Activated CD4-positive, alpha-beta memory T cell treated with anti-CD3 and anti-CD28 coated beads for 36 hours (primary cell): ENCODE measurements around the gene AFF3. TPM values are rescaled to one million over a fixed set of nuclear protein-coding genes. Genes with fewer than 3 reads are reported as not detected.
"Not testable (repeated sequence)": the region's sequence is repeated elsewhere in the genome, so short reads cannot be mapped to it uniquely, and the experiment has no call there.

Source experiments
- CTCF ChIA-PET: fragments of 350-600 bp; sonication (Branson Sonifier 250); formaldehyde crosslinking; loops from one replicate; lab custom pipeline; 2021; ENCODE audit warnings: antibody characterized with exemption, inconsistent platforms; lab: Charles Lee
- POLR2A ChIA-PET: fragments of 350-600 bp; sonication (Branson Sonifier 250); formaldehyde crosslinking; loops from one replicate; lab custom pipeline; 2021; ENCODE audit warnings: antibody characterized with exemption; lab: Charles Lee
- DNase-seq: peaks from one replicate; pipeline ENCODE4 v3.0.0-alpha.2; 2020
- H3K27ac Mint-ChIP-seq: one replicate; pipeline ENCODE4 v1.8.0; 2021; ENCODE audit warnings: mixed read lengths
- H3K27me3 Mint-ChIP-seq: one replicate; pipeline ENCODE4 v1.8.0; 2021; ENCODE audit warnings: mixed read lengths
- H3K36me3 Mint-ChIP-seq: one replicate; pipeline ENCODE4 v1.8.0; 2021; ENCODE audit warnings: mixed read lengths
- H3K4me1 Mint-ChIP-seq: one replicate; pipeline ENCODE4 v1.8.0; 2021; ENCODE audit warnings: low read depth, mixed read lengths
- H3K4me3 Mint-ChIP-seq: one replicate; pipeline ENCODE4 v1.8.0; 2021; ENCODE audit warnings: mild to moderate bottlenecking, mixed read lengths
- H3K9me3 Mint-ChIP-seq: one replicate; pipeline ENCODE4 v1.8.0; 2021; ENCODE audit warnings: mixed read lengths
- intact Hi-C: fragments of 100-400 bp; cut with micrococcal nuclease; formaldehyde crosslinking; loops from one replicate; pipeline ENCODE4 v1.15.1; 2023
- total RNA-seq, 2 experiments: library from RNA; stranded (reverse); gene quantifications; one replicate each; pipeline ENCODE4 v1.2.3, GENCODE V29; 2021

The AFF3 gene
- total RNA-seq, 2 experiments from 2014 or later: 0.22 to 0.59 TPM

DNA sequence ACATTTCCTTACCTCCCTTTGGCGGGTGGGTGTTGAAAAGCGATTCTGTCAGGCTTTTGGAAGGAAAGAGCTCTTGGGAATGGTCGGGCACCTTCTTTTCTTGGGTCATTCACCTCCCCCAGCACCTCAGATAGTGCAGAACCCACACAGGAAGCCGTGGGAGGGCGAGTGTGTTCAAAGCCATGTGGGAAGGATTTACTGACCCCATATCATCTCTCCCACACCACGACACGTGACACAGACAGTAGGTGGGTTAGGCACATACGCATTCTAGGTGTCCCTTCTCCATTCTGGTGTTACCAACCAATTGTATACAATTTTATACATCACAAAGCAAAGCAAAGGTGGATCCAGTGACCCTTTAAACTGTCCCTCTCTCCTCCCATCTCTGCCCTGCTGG lies 388.9 kb downstream of the AFF3 start:
- CTCF ChIA-PET: no interaction called here
- POLR2A ChIA-PET: no interaction called here
- Mint-ChIP-seq H3K27ac (no peak overlapping the region), H3K36me3 (no peaks in the 10 kb centered on the region), H3K4me3 (no peak overlapping the region), H3K27me3 (no peaks in the 10 kb centered on the region), H3K9me3 (no peaks in the 10 kb centered on the region), H3K4me1 (no peaks in the 10 kb centered on the region)
- DNase-seq: no peak
- intact Hi-C loops: no loop called here

DNA sequence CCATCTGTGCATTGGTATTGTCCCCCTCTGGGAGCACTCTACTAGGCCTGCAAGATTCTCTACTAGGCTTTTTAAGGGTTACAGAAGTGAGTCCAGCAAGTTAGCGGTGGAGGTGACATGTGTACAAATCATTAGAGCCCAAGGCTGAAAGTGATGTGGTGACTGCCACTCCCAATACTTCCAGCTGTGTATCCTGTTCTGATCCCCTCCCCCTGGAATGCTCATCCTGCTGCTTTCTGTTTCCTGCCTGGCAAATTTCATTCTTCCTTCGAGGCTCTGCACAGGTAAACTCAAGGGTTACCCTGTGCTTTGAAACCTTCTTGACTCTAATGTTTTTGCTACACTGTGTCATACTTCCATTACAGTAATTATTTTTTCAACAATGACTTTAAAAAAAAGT lies 394.0 kb downstream of the AFF3 start:
- Mint-ChIP-seq H3K9me3 (no peaks in the 10 kb centered on the region), H3K4me1 (no peaks in the 10 kb centered on the region), H3K27me3 (no peaks in the 10 kb centered on the region), H3K36me3 (no peaks in the 10 kb centered on the region), H3K4me3 (no peak overlapping the region), H3K27ac (no peak overlapping the region)
- intact Hi-C loops: no loop called here
- CTCF ChIA-PET: no interaction called here
- POLR2A ChIA-PET: no interaction called here
- no peak for DNase-seq

DNA sequence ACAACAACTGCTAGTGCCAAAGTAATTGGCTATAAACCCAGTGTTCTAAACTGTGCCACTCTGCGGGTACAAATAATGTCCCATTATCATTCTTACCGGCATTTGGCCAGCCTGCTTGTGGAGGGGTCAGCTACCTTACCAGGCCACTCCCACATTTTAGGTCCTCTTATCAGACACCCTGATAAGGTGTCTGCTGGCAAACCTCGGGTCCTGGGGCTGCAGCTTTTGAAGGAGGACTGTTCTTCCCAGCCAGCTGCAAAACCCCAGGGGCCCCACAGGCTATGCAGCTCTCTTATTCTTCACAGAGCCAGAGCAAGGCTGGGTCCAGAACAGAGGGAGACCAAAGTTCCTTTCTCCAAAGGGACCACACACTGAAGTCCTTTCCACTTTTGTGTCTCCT lies 394.5 kb downstream of the AFF3 start:
- Mint-ChIP-seq H3K36me3 (no peaks in the 10 kb centered on the region), H3K4me3 (no peak overlapping the region), H3K27ac (no peak overlapping the region), H3K4me1 (no peaks in the 10 kb centered on the region), H3K27me3 (no peaks in the 10 kb centered on the region), H3K9me3 (no peaks in the 10 kb centered on the region)
- ChIA-PET POLR2A (no interaction called here), CTCF (no interaction called here)
- intact Hi-C loops: no loop called here
- no peak for DNase-seq

DNA sequence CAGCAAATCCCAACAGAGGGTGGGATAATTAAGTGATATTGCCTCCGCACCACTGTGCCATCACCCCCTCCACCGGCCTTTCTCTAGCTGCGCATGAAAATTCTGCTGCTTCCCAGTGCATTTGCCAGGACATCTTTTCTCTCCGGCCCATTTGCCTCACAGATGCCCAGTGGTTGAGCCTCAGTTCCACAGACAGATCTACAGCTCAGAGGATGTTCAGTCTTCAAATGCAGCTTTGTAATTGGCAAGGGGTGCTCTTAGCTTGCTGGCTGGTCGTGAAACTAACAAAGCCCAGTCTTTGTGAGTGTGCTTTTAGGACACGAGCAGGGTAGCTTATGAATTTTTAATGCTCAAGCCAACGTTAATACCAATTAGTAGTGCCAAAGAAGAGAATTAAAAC lies 399.2 kb downstream of the AFF3 start:
- CTCF ChIA-PET: no interaction called here
- intact Hi-C loops: no loop called here
- H3K4me3 Mint-ChIP-seq: no peak overlapping the region

DNA sequence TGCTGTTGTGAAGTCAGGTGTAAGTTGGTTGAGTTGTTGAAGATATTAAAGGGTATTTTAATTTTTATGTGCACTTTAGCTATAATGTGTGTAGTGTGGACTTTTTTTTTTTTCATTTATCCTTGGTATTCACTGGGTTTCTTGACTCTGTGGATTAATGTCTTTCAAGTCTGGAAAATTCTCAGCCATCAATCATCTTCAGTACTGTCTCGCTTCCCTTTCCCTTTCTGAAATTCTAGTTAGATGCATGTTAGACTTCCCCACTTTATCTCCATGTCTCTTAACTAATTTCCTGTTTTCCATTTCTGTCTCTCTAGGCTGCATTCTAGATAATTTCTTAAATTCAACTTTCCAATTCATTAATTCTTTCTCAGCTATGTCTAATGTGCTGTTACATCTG lies 404.9 kb downstream of the AFF3 start:
- ChIA-PET CTCF (no interaction called here), POLR2A (no interaction called here)
- Mint-ChIP-seq H3K36me3 (peaks cover 3% of the 10 kb centered on the region), H3K27ac (no peak overlapping the region), H3K9me3 (no peaks in the 10 kb centered on the region), H3K4me1 (no peaks in the 10 kb centered on the region), H3K4me3 (no peak overlapping the region), H3K27me3 (peaks cover 7% of the 10 kb centered on the region)
- DNase-seq: no peak
- intact Hi-C loops: no loop called here

More for the DNA sequence above, 399.2 kb downstream of the AFF3 start:
- DNase-seq: no peak
- Mint-ChIP-seq H3K27me3 (peaks cover 5% of the 10 kb centered on the region), H3K27ac (no peak overlapping the region), H3K9me3 (no peaks in the 10 kb centered on the region), H3K4me1 (no peaks in the 10 kb centered on the region), H3K36me3 (peaks cover 3% of the 10 kb centered on the region)
- POLR2A ChIA-PET: no interaction called here

DNA sequence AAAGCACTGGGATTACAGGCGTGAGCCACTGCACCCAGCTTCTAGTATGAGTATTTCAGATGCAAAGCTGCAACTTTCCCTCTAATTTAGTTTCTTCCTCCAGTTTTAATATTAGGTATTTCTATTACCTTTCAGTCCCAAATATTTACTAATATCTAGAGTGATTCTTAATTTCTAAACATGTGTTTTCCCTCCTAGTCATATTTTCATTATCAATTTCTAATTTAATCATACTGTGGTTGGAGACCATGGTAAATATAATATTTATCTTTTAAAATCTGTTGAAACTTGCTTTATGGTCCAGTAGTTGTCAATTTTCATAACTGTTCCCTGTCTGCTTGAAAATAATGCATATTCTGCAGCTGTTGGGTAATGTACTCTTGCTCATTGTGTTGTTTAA lies 406.6 kb downstream of the AFF3 start:
- Mint-ChIP-seq H3K36me3 (no peaks in the 10 kb centered on the region), H3K27ac (no peak overlapping the region), H3K4me1 (no peaks in the 10 kb centered on the region), H3K9me3 (no peaks in the 10 kb centered on the region), H3K4me3 (no peak overlapping the region), H3K27me3 (peaks cover 5% of the 10 kb centered on the region)
- intact Hi-C loops: no loop called here
- DNase-seq: no peak
- ChIA-PET CTCF (interaction anchor here (0.7 kb wide), 1 partner anchor 516 kb away, joined by 3 read pairs; no protein-coding TSS in a partner anchor), POLR2A (no interaction called here)

DNA sequence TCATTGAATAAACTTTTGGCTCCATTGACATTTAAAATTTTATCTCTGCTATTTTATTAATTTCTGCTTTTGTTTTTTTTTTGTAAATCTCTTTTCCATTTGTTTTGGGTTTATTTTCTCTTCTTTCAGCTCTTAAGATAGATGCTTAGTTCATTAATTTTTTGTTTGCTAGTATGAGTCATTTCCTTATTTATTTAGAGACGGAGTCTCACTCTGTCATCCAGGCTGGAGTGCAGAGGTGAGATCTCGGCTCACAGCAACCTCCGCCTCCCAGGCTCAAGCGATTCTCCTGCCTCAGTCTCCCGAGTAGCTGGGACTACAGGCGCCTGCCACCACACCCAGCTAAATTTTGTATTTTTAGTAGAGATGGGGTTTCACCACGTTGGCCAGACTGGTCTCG lies 407.1 kb downstream of the AFF3 start:
- H3K4me3 Mint-ChIP-seq, DNase-seq, POLR2A ChIA-PET, H3K4me1 Mint-ChIP-seq, H3K27ac Mint-ChIP-seq, H3K36me3 Mint-ChIP-seq, intact Hi-C loops, CTCF ChIA-PET, H3K9me3 Mint-ChIP-seq, H3K27me3 Mint-ChIP-seq: not testable (repeated sequence)

DNA sequence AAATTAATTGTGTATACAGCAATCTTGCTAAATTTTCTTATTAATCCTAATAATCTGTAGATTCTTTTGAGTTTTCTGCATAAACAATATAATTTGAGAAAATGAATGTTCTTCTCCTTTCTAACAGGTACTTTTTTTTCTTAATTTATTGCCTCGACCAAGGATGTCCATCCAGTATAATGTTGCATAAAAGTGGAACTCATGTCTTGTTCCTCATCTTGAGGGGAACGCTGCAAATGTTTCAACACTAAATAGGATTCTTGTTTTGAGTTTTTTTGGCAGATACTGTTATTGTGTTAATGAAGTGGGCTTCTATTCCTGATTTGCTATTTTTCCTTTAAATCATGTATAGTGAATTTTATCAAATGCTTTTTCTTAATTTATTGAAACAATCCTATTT lies 408.2 kb downstream of the AFF3 start:
- ChIA-PET POLR2A (no interaction called here), CTCF (no interaction called here)
- H3K27me3 Mint-ChIP-seq: peaks cover 4% of the 10 kb centered on the region
- H3K4me3 Mint-ChIP-seq: no peak overlapping the region
- H3K36me3 Mint-ChIP-seq: no peaks in the 10 kb centered on the region
- no peak for DNase-seq
- intact Hi-C loops: no loop called here
- no peaks in the 10 kb centered on the region for H3K9me3 Mint-ChIP-seq
- H3K4me1 Mint-ChIP-seq: no peaks in the 10 kb centered on the region
- no peak overlapping the region for H3K27ac Mint-ChIP-seq

DNA sequence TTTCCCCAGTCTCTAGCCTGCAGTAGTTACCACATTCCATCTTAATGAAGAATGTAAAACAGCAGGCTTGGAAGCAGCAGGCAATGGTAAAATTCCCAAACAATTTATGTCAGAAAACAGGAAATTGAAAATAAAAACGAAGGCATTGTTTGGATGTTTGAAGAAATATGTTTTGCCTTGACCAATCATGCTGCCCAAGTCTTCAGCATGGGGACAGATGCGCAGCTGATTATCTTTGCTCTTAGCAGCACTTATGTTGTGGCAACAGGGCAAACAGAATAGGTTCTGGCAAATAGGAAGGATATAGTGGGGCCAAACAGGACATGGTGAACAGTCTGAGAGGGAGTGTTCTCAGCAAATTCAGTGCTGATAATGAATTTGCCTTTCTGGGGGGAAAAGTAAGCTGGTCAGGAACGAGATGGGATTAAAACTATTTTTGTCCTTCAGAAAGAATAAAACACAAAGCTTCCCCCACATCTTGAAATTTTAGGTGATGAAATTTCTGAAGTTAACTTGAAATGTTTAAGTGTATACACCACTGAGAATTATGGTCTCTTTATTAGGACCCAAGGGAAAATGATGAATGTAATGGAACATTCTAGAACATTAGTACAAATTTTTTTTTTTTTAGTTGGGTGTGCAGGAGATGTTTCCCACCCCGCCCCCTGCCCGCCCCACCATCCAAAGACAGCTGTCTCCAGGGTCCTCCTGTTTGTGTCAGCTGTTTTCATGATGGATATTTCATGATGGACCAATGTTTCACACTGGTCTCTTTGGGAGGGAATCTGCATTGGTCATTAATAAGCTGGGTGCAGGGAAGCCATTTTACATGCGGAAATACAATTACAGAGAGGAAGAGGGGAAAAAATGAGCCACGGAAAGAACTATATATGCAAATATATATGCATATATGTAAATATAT lies 413.0 kb downstream of the AFF3 start:
- no peak overlapping the region for H3K27ac Mint-ChIP-seq
- H3K9me3 Mint-ChIP-seq: no peaks in the 10 kb centered on the region
- ChIA-PET POLR2A (no interaction called here), CTCF (no interaction called here)
- no peaks in the 10 kb centered on the region for H3K27me3 Mint-ChIP-seq
- H3K4me3 Mint-ChIP-seq: no peak overlapping the region
- intact Hi-C loops: no loop called here
- DNase-seq: no peak
- H3K4me1 Mint-ChIP-seq: no peaks in the 10 kb centered on the region
- no peaks in the 10 kb centered on the region for H3K36me3 Mint-ChIP-seq

DNA sequence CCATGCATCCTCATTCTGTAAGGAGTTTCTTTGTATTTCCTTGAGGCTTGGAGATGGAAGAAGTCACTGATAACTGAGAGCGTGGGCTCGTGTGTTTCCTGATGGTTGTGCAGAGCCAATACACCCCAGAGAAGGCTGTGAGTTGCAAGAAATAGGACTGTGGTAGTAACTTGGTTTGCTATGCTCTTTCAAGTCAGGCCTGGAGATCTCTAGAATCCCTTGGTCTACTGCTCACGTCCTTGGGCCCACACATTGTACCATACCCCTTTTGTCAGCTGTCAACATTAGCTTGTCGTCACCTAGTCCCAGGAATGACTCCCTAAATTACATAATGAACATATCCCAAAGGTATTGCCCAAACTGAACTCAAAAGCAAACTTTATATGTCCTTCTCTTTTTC lies 414.2 kb downstream of the AFF3 start:
- Mint-ChIP-seq H3K27me3 (no peaks in the 10 kb centered on the region), H3K27ac (no peak overlapping the region), H3K36me3 (no peaks in the 10 kb centered on the region), H3K4me1 (no peaks in the 10 kb centered on the region), H3K9me3 (peaks cover 4% of the 10 kb centered on the region), H3K4me3 (no peak overlapping the region)
- ChIA-PET POLR2A (no interaction called here), CTCF (no interaction called here)
- intact Hi-C loops: no loop called here
- no peak for DNase-seq

DNA sequence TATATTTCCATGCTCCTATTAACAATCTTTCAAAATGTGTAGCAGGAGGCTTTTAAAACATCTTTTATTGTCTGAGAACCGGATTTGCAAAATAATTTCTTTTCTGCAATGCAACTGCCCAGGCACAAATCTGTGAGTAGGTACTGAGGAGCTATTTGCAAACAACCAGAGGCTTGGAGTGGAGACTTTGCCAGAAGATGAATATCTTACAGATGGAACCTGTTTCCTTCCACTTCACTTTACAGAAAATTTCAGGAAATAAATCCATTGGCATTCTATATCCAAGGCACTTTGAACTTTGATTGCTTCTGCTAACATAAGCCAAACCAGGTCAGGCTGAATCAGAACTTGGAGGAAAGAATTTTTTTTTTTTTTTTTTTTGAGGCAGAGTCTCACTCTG lies 415.2 kb downstream of the AFF3 start:
- Mint-ChIP-seq H3K9me3 (peaks cover 13% of the 10 kb centered on the region), H3K4me1 (no peaks in the 10 kb centered on the region), H3K4me3 (no peak overlapping the region), H3K27me3 (no peaks in the 10 kb centered on the region), H3K36me3 (no peaks in the 10 kb centered on the region), H3K27ac (no peak overlapping the region)
- intact Hi-C loops: no loop called here
- no peak for DNase-seq
- ChIA-PET CTCF (no interaction called here), POLR2A (no interaction called here)

DNA sequence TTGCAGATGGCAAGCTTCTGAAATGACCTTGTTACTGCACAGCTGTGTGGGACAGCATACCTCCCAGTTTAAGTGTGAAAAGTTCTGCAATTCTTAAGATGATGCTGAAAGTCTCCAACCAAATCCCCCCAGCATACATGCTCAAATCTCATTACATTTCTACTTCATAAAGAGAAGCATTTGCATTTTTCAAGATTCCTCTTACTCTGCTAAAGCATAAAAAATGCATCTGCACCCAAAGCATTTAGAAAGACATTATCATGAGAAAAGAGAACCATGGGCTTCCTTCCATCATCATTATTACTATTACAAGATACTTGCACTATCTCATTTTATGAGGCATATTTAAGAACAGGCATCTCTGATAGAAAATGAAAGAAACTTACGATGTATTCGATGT lies 415.7 kb downstream of the AFF3 start:
- ChIA-PET CTCF (no interaction called here), POLR2A (no interaction called here)
- DNase-seq: no peak
- Mint-ChIP-seq H3K27me3 (no peaks in the 10 kb centered on the region), H3K4me3 (no peak overlapping the region), H3K9me3 (peaks cover 18% of the 10 kb centered on the region), H3K27ac (no peak overlapping the region), H3K4me1 (no peaks in the 10 kb centered on the region), H3K36me3 (no peaks in the 10 kb centered on the region)
- intact Hi-C loops: no loop called here

DNA sequence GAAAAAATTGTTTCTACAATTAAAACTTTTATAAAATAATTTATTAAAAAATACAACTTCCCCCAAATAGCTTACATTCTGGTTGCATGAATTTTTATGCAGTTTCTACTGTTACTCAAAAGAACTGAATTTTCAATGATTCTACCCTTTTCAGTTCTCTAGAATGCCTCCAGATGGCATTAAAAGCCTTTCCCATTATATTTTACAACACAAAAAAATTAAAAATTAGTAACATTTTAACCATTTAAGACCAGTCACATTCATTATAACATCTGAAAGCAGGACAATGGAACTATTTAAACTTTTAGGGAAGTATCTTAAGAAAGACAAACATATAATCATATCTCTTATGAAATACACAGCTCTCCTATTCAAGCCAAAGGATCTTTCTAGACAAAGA lies 416.6 kb downstream of the AFF3 start:
- CTCF ChIA-PET: interaction anchor here (0.7 kb wide), 1 partner anchor 151 kb away, joined by 3 read pairs; no protein-coding TSS in a partner anchor
- intact Hi-C loops: no loop called here

More for the DNA sequence above, 416.6 kb downstream of the AFF3 start:
- POLR2A ChIA-PET: no interaction called here
- H3K4me1 Mint-ChIP-seq: no peaks in the 10 kb centered on the region
- peaks cover 21% of the 10 kb centered on the region for H3K9me3 Mint-ChIP-seq
- no peak overlapping the region for H3K4me3 Mint-ChIP-seq
- no peaks in the 10 kb centered on the region for H3K36me3 Mint-ChIP-seq
- no peak for DNase-seq
- H3K27ac Mint-ChIP-seq: no peak overlapping the region
- H3K27me3 Mint-ChIP-seq: no peaks in the 10 kb centered on the region
